GM21528 (cell line): Measurements from ENCODE around the gene DSG1.
"Not testable (repeated sequence)": the region's sequence is repeated elsewhere in the genome, so short reads cannot be mapped to it uniquely, and the experiment has no call there.

Experiments used
- ATAC-seq: cut with Tn5 transposase; IDR thresholded peaks from one replicate; pipeline ENCODE4 v1.9.1; 2021; ENCODE audit warnings: mild to moderate bottlenecking, moderate library complexity; ENCODE audit not compliant: unreplicated experiment, low FRiP score

The DSG1 gene

GRCh38 chr18:31317860-31318259, at the start of gene DSG1:
TSS of gene DSG1 (plus strand) at chr18:31318160. CDS start at chr18:31318301, 141 bp downstream.
- ATAC-seq: no peak

- no peak for ATAC-seq
Measured at GRCh38 chr18:31268985-31269406, 49.0 kb upstream of the DSG1 start.

GRCh38 chr18:31269566-31269965, 48.4 kb upstream of the DSG1 start:
- ATAC-seq: no peak

GRCh38 chr18:31270578-31270977, 47.4 kb upstream of the DSG1 start:
- no peak for ATAC-seq

- no peak for ATAC-seq
Measured at GRCh38 chr18:31273812-31274527, 44.0 kb upstream of the DSG1 start.

- ATAC-seq: no peak
Measured at GRCh38 chr18:31274931-31275330, 43.0 kb upstream of the DSG1 start.

GRCh38 chr18:31275722-31276463, 42.1 kb upstream of the DSG1 start:
- ATAC-seq: no peak

- ATAC-seq: no peak
Measured at GRCh38 chr18:31278609-31279071, 39.3 kb upstream of the DSG1 start.

GRCh38 chr18:31280502-31280901, 37.5 kb upstream of the DSG1 start:
- no peak for ATAC-seq

- ATAC-seq: no peak
Measured at GRCh38 chr18:31281437-31281836, 36.5 kb upstream of the DSG1 start.

GRCh38 chr18:31289446-31289845, 28.5 kb upstream of the DSG1 start:
- ATAC-seq: not testable (repeated sequence)

- no peak for ATAC-seq
Measured at GRCh38 chr18:31291688-31292087, 26.3 kb upstream of the DSG1 start.

GRCh38 chr18:31294199-31294747, 23.7 kb upstream of the DSG1 start:
- ATAC-seq: no peak

- ATAC-seq: no peak
Measured at GRCh38 chr18:31297248-31297647, 20.7 kb upstream of the DSG1 start.

- no peak for ATAC-seq
Measured at GRCh38 chr18:31301201-31301655, 16.7 kb upstream of the DSG1 start.

- no peak for ATAC-seq
Measured at GRCh38 chr18:31302991-31303390, 15.0 kb upstream of the DSG1 start.

GRCh38 chr18:31303771-31304170, 14.2 kb upstream of the DSG1 start:
- no peak for ATAC-seq

- no peak for ATAC-seq
Measured at GRCh38 chr18:31309115-31309514, 8.8 kb upstream of the DSG1 start.

- ATAC-seq: no peak
Measured at GRCh38 chr18:31316974-31317373, 986 bp upstream of the DSG1 start.

- ATAC-seq: no peak
Measured at GRCh38 chr18:31321719-31322118, 3.8 kb downstream of the DSG1 start.

GRCh38 chr18:31325051-31325450, 7.1 kb downstream of the DSG1 start:
- no peak for ATAC-seq
